Gastrocnemius medialis (tissue), 4 donors: ENCODE measurements around the gene DNAJC28.

ENCODE experiments used
- CTCF ChIP-seq, 5 experiments: fragments of 450-650 bp in 3 of 5; fragments of 200-600 bp in 2 of 5; sonication (generic) in 2 of 5; IDR thresholded peaks in 4 of 5; conservative IDR thresholded peaks in 1 of 5; 1 replicate in 4 of 5; 2 replicates in 1 of 5; pipeline ENCODE4 v1.5.1; 2016 to 2019; ENCODE audit warnings: antibody characterized with exemption in 5 of 5, mild to moderate bottlenecking in 3 of 5, moderate library complexity in 3 of 5
- POLR2A ChIP-seq, 2 donors: fragments of 450-650 bp; IDR thresholded peaks; one replicate each; pipeline ENCODE4 v1.6.1; 2017; ENCODE audit warnings: antibody characterized with exemption in 2 of 2, mild to moderate bottlenecking in 2 of 2, moderate library complexity in 2 of 2

GRCh38 chr21:33441489-33442477, 49.7 kb downstream of the DNAJC28 start:
- TF ChIP-seq CTCF (IDR thresholded peaks at IDR 0.05 in 4 of 5, conservative IDR thresholded peaks at IDR 0.05 in 1 of 5) (no peak), POLR2A (IDR thresholded peaks at IDR 0.05) (no peak)
